HG03442 (cell line): Measurements from ENCODE around the gene KARS1.
A peak's percentile ranks its signal among the peaks of the same experiment; 100 is the strongest.
"Not testable (repeated sequence)": the region's sequence is repeated elsewhere in the genome, so short reads cannot be mapped to it uniquely, and the experiment has no call there.

Experiments used
- ATAC-seq: cut with Tn5 transposase; IDR thresholded peaks from one replicate; pipeline ENCODE4 v1.9.1; 2021; ENCODE audit warnings: mild to moderate bottlenecking, moderate library complexity; ENCODE audit not compliant: unreplicated experiment

The KARS1 gene

DNA sequence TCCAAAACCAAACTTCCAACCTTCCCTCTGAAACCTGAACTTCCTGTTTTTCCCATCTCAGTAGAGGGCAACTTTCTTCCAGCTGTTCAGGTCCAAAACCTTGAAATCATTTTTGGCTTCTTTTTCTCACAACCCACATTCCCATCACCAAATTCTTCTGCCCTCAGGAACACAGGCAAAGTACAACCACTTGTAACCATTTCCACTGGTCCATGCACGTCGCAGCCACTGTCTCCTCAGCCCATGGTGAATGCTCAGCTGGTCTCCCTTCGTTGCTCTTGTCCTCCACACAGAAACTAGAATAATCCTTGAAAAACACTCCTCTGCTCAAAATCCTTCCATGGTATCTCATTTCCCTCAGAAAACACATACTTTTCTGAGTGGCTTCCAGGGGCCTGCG, 20.7 kb downstream of the KARS1 start:
- no peak for ATAC-seq

DNA sequence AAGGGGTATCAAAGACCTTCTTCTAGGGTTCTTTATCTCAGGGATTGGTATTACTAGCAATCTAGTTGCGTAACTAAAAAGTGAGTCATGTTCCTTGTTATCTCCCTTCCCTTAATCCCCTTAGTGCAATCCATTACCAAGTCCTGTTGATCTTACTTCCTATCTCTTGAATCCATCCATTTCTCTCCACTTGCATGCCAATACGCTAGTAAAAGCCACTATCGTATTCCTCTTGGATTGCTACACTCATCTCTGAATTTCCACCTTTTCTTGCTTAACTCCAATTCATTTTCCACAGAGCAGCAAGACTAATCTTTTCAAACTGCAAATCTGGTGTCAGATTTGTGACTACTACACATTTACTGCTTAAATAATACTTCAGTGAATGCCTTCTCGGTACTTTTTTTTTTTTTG, 22.5 kb downstream of the KARS1 start:
- no peak for ATAC-seq

DNA sequence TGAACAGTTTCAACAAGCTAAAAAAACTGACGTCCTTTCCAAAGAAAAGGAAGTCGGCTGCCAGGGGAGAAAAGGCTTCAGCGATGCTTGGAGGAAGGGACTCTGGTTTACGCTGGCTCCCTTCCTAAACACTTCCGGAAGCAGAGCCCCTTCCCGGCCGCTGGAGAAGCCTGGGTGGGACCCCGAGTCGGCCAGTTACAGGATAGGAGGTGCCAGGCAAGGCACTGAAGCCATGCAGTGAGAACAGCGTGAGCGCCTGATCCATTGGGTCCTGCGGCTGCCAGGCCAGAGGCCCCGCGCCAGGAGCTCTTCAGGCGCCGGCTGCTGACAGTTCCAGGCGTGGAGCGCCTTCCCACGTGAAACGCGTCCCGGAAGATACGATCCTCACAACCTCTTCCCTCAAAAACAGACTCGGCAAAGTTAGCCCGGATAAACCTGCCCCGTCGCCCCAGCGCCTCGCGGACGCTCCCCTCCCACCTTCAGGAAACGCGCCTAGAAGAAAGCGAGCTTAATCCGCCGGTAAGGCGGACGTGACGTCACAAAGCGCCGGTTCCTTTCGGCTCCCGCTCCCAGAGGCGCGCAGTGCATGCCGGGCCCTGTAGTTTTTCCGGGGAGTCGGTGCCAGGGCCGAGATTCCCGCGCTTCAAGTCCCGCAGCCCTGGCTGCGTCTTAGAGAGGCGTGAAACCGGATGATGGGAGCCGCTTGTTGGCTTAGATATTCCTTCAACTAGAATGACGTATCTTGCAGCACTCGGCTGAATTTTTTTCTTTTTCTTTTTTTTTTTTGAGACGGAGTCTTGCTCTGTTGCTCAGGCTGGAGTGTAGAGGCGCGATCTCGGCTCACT, 24.5 kb downstream of the KARS1 start, which contains the start of gene ADAT1:
ADAT1 (minus strand) TSS at position 521 of the 845 bp plus-strand sequence. CDS start 2,482 bp downstream, outside the sequence.
- ATAC-seq = peak; percentile 92

DNA sequence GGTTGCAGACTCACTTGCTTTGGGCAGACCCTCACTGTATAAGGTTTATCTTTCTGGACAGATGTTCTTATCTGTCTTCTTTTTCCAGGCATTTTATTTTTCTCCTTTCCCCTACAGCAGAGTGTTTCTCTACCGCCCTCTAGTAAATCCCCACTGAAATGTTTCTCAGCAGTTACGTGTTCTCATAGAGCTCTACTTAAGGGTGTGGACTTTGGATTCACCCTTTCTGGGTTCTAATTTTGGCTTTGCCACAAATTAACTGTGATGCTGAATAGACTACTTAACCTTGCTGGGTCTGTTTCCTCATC, 26.3 kb downstream of the KARS1 start:
- no peak for ATAC-seq

DNA sequence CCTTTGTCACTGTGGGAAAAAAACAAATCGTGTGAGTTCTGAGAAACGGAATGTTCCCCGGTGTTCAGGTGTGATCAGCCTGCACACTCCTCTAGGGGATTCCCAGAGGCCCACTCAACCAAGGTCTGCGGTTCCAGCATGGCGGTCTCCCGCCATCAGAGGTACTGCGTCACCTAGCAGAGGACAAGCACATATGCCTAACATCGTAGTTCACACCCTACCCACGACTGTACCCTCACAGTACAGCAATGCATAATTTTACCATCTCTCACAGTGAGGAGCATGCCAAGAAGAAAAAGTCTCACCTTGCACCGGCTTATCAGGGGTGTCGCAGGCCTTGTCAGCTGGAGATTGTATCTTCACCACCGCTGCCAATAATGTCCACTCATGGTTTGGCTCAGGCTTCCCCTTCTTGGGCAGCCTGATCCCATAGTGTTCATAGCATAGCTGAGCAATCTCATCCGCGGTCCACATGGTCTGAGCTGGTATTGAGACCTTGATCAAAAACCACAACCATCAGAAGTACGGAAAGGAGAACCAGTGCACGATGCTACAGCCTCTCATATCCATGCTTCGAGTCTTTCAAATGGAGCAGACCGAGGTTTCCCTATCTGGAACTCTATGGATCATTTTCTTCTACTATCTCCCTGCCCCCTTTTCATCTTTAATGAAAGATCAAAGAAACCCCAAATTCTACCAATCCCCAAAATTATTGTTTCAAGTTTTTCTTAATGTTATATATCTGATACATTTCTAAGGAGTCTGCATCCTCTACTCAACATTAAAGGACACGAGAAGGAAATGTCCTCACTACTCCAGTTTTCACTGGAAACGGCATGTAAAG, 26.9 kb downstream of the KARS1 start:
- no peak for ATAC-seq

DNA sequence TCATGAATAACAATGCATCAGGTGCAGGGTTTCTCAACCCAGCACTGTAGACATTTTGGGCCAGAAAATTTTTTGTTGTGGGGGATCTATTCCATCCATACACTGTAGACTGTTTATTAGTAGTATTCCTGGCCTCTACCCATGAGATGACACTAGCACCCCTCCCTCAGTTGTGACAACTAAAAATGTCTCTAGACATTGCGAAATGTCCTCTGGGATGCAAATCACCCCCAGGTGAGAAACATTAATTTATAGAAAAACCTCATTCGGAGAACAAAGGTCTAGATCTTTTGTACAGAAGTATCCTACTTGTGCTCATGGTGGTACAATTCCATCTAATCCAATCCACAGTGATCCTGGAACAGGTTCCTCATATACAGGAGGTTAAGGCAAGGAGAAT, 28.7 kb downstream of the KARS1 start:
- ATAC-seq = no peak

DNA sequence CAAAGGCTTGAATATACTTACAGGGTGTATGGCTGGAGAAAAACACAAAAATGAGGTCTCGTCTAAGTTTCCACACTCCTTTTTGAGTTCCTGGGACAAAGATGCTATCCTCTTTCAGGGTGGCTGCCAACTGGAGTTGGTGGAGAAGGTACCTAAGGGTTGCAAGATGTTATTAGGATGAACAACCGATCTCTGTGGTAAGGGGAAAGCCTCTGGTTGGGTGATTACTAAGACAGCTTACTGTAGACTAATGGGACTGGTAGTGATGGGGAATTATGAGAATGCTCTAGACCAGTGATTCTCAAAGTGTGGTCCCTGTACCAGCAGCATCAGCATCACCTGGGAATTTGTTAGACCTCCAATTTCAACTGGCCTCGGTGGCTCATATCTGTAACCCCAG, 30.3 kb downstream of the KARS1 start:
- ATAC-seq = no peak

DNA sequence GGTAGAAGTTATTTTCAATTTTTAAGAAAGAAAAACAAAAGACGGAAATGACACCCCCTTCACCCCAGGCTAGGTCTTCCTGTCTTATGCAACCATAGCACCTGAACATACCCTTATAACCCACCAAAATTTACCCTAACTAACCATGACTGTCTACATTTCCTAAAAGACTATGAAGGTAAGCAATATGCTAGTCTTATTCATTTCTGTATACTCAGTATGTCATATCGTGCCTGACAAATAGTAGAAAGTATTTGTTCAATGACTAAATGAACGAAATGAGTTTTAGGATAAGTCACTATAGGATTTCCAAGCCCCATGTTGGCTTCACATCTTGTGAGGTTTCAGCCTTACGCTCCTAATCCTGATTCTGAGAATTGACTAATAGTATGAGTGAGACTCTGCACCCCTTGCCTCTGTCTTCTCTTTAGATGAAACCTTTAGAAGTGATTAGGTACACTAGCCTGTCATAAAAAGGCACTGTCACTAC, 30.9 kb downstream of the KARS1 start:
- no peak for ATAC-seq

DNA sequence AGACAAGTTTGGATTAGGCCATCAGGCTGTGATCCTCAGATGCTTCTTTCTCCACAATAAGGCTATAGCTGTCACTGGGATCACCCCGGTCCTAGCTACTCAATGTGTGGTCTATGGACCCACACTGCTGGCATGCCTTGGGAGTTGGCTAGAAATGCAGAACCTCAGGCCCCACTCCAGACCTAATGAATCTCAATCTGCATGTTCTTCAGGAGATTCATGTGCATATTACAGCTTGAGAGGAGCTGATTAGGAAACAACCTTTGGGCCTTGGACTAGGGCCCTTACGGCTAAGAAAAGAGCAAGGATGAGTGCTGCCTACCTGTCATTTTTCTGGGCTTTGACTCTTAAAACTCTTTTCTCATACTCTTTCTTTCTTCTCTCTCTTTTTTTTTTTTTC, 31.8 kb downstream of the KARS1 start:
- no peak for ATAC-seq

DNA sequence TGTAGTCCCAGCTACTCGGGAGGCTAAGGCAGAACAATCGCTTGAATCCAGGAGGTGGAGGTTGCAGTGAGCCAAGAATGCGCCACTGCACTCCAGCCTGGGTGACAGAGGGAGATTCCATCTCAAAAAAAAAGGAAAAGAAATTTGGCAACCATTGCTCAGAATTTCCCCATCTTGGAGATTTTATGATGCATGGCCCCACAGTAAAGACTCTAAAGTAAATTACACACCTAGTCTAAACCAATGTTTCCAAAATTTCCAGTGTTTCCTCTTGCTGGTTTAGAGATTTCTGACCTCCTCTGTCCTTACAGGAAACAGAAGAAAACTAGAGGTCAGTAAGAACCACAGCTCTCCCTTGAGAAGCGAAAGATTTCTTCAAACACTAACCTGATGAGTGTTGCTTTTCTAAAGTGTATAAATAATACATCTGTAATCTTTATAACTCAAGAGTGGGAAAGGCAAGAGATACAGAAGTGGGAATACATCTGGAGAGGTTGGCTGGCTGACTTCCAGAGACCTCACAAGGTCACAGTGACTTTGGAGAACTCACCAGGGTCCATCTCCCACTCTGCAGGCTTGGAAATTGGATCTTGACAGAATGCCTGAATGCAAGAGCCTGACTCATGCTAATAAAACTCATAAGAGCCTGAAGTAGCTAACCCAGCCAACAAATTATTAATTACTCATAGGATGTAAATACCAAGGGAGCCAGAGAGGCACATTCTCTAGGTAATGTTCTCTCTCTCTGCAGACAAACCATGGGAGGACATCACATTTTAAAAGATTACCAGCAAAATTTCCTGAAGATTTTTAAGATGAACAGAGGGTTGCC, 33.2 kb downstream of the KARS1 start:
- no peak for ATAC-seq

DNA sequence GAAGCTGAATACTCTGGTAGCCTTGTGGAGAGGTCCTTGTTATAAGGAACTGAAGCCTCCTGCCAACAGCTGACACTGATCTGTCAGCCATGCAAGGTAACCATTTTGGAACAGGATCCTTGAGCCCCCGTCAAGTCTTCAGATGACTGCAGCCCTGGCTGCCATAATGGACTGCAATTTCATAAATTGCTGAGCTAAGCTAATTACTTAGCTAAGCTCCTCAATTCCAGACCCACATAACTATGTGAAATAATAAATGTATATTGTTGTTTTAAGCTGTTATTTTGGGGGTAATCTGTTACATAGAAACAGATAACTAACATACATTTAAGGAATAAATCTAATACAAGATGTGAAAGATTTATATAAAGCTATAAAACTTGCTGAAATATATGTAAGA, 41.0 kb downstream of the KARS1 start:
- ATAC-seq = no peak

DNA sequence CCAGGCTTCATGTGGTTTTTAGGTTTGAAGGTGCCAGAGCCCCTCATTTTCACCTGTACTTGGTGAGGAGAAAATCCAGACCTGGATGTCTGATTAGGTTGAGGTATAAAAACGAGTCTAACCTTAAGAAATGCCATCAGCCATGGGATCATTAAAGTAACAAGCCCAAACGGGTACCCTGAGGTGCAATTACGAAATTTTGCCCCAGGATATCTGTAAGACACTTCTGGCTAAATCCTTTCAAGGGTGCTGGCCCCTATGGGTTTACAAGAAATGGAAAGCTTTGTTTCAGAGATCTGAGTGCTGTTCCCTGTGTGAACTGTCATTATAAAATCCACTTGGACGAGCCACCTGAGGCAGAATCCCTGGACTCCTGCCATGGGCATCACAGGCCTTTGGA, 44.2 kb downstream of the KARS1 start:
- no peak for ATAC-seq

DNA sequence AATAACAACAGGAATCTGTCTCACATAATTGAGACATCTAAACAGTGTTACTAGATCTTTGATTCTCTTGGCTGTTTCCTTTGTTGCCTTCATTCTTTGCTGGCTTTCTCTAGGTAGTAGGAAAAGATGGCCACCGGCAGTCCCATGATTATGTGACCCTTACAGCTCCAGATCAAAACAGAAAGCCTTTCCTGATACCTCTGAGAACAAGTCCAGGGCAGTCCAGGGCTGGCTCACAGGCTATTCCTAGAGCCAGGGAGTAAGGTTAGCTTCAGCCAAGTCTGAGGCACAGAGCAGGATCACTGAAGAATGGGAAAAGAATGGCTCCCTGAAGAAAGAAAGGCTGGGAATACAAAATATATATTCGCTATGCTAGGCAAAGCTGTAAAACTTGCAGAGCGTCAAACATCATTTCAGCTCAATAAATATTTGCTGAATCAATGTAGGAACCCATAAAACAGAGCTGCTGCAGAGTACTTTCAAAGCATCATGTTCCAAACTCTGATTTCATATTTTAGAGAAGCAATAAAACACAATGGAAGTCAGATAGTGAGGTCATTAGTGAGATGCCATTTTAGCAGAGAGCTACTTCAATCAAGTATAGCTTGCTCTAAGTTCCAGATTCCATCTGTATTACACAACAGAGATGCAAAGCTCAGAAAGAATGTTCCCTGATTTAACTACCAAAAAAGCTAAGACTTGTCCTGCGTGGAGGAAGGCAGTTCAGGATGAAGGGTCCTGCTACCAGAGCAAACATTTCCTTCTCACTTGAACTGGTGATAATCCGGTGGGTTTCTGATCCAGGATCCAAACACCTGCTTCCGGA, 47.8 kb downstream of the KARS1 start:
- no peak for ATAC-seq

DNA sequence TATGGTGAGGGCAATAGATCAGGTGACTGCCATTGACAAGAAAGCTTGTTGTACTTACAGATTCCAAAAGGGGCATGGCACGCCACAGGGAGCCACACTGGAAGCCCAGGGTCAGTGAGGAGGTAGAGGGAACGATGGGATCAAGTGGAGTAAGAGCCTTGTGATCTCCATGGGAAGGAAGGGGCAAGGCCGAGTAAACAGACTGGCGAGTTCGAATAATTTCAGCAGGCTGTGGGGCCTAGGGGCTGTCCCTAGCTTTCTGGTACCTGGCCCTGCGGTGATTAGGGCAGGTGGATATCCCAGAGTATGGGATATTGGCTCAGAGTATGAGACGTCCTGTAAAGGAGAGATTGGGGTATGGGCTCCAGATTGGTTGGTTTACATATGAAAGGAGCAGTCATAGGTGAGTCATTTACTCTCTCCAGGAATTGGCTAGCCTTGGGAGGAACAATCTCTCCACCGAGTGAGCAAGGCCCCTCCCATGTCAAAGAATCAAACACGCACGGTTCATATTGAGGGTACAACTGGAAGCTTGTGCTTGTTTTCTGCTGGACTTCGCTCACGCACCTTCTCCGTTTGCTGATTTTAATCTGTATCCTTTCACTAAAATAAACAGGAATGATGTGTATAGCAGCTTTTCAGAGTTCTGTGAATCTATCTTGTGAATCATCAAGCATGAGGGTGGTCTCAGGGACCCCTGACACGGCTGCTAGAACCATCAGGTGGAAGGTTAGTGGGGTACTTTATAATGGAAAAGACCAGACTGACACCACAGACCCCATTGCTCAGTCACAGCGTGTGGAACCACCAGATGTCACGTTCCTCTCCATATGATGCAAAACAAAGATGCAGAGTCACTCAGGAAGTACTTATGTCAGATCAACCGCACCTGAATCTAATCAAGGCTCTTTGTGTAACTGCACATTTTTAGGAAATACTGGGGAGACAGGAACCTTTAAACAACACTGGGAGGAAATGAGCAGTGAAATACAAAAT, 53.3 kb downstream of the KARS1 start:
- ATAC-seq = no peak

DNA sequence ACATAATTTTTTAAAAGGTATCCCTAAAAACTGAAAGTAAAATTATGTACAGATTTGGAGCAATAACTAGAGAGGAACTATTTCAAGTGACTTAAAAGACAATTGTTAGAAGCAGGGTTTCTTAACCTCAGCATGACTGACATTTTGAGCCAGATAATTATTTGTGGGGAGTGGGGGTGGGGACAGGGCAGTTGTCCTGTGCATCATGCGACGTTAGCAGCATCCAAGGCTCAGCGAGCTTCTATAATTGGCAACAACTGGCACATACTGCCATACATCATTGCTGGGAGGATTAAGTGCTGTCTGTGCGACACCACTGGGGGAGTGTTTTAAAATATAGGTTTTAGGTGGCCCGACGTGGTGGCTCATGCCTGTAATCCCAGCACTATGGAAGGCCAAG, 54.2 kb downstream of the KARS1 start:
- no peak for ATAC-seq

DNA sequence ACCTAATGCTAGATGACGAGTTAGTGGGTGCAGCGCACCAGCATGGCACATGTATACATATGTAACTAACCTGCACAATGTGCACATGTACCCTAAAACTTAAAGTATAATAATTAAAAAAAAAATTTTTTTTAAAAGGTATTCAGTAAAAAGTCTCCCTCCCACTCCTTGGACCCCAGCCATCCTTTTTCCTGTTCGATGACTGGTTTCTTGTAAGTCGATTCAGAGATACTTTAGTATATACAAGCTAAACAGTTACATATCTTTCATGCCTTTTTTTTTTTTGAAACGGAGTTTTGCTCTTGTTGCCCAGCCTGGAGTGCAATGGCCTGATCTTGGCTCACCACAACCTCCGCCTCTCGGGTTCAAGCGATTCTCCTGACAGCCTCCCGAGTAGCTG, 55.5 kb downstream of the KARS1 start:
- ATAC-seq = not testable (repeated sequence)

DNA sequence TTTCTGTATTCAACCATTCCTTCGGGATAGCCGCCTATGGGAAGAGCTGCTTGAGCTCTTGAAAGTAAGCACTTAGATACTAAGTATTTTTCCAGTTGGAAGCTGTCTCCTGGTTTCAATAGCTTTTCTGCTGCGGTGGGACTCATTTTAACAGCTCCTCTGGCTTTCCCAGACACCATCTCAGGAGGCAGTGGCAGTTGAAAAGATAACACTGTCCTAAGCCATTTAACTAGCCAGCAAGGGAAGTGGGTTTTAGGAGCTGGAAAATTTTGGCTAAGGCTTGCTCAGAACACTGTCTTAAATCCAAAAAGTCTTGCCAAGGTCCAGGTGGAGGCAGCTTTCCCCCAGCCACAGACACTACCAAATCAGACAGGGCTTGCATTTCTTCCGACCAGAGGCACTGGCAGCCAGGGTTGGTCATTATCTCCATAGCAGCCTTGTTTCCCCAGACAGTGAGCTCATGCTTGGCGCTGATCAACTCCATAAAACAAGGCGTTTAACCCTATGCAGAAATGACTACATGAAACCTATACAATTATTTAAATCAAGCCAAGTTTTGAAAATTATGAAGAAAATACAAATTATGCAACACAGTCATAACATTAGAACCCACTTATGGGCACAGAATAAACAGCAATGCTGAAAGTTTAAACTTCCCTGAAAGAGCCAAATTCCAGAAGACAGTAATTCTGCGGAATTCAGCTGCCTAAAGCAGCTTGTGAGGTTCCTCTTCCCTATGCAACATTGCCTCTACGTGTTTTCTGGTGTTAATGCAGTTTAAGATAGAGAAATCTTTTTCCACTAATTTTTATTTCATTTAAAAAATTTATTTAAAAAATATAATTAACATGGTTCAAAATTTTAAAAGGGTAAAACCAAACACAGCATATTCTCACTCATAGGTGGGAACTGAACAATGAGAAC, 56.3 kb downstream of the KARS1 start:
- ATAC-seq = no peak

DNA sequence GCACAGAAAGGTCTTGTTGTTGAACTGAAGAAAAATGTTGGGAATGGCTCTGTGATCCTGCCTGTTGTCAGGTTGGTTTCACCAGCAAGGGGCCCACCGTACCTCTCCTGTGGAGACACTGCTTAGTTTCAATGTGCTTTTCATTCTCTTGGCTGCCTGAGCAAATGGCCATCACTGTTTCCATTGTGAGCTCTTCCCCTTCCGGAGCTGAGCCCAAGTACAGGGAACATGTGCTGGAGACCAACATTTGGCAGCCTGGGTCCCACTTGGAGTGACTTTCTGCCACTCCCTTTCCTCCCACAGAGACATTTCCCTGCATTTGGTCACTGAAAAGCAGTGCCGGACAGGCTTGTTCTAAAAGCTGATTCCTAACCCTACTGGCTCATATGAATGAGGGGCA, 58.2 kb downstream of the KARS1 start:
- no peak for ATAC-seq
